Hematopoietic multipotent progenitor cell (in vitro differentiated cells): ENCODE results near the gene DOP1B. TPM values are rescaled to one million over a fixed set of nuclear protein-coding genes. Genes with fewer than 3 reads are reported as not detected.
"Not testable (repeated sequence)": the region's sequence is repeated elsewhere in the genome, so short reads cannot be mapped to it uniquely, and the experiment has no call there.

Experiments
- DNase-seq, 3 donors: peaks; one replicate each; pipeline ENCODE4 v3.0.0-alpha.2; 2011 to 2015; ENCODE audit warnings: low read depth in 2 of 3, low spot score in 2 of 3
- total RNA-seq: library from RNA; depleted of rRNA; stranded (reverse); fragments of >200 nt; gene quantifications from one replicate; pipeline ENCODE4 v1.2.3, GENCODE V29; 2012

Gene DOP1B
- total RNA-seq, 1 donor, result 10.8 TPM

GRCh38 chr21:36171336-36171735, 14.7 kb downstream of the DOP1B start:
- no peak for DNase-seq

GRCh38 chr21:36171741-36172331, 15.2 kb downstream of the DOP1B start:
- DNase-seq, result no peak

GRCh38 chr21:36174780-36175179, 18.2 kb downstream of the DOP1B start:
- DNase-seq, result no peak

GRCh38 chr21:36175771-36176565, 19.3 kb downstream of the DOP1B start:
- DNase-seq, result peak in 1 of 3 donors; percentile 33

GRCh38 chr21:36178349-36178748, 21.7 kb downstream of the DOP1B start:
- no peak for DNase-seq

- no peak for DNase-seq
Observed at GRCh38 chr21:36179145-36179544, 22.5 kb downstream of the DOP1B start.

GRCh38 chr21:36180963-36181362, 24.3 kb downstream of the DOP1B start:
- DNase-seq, result no peak

- no peak for DNase-seq
Observed at GRCh38 chr21:36183144-36183795, 26.6 kb downstream of the DOP1B start.

GRCh38 chr21:36184545-36184944, 27.9 kb downstream of the DOP1B start:
- DNase-seq, result no peak

GRCh38 chr21:36185523-36185922, 28.9 kb downstream of the DOP1B start:
- no peak for DNase-seq

GRCh38 chr21:36186081-36186480, 29.5 kb downstream of the DOP1B start:
- DNase-seq, result no peak

- DNase-seq, result no peak
Observed at GRCh38 chr21:36186506-36187399, 30.1 kb downstream of the DOP1B start.

GRCh38 chr21:36188081-36188681, 31.6 kb downstream of the DOP1B start:
- DNase-seq, result no peak

GRCh38 chr21:36188937-36189336, 32.3 kb downstream of the DOP1B start:
- DNase-seq, result no peak

- DNase-seq, result no peak
Observed at GRCh38 chr21:36190736-36191135, 34.1 kb downstream of the DOP1B start.

GRCh38 chr21:36193200-36193599, 36.6 kb downstream of the DOP1B start:
- DNase-seq, result no peak

- no peak for DNase-seq
Observed at GRCh38 chr21:36194024-36194423, 37.4 kb downstream of the DOP1B start.

- DNase-seq, result no peak
Observed at GRCh38 chr21:36195613-36196012, 39.0 kb downstream of the DOP1B start.

- no peak for DNase-seq
Observed at GRCh38 chr21:36199021-36199420, 42.4 kb downstream of the DOP1B start.

GRCh38 chr21:36199575-36199974, 43.0 kb downstream of the DOP1B start:
- not testable (repeated sequence) for DNase-seq
